Keratinocyte (primary cell): ENCODE data around the gene CLPTM1L.

Experiments used
- EZH2 ChIP-seq: IDR thresholded peaks from one replicate; pipeline ENCODE4 v1.6.1; 2012; ENCODE audit warnings: inconsistent platforms, mild to moderate bottlenecking, low read length, moderate library complexity
- TF ChIP-seq, protein P1 (sequence below), 3 experiments: IDR thresholded peaks in 1 of 3; conservative IDR thresholded peaks in 1 of 3; optimal IDR thresholded peaks in 1 of 3; 2 replicates in 2 of 3; 3 replicates in 1 of 3; pipeline versions ENCODE3 to v1.5.1; 2011; ENCODE audit warnings: low read length in 3 of 3, mild to moderate bottlenecking in 3 of 3, moderate library complexity in 2 of 3, control low read depth in 1 of 3, inconsistent platforms in 1 of 3; ENCODE audit not compliant: insufficient read depth in 2 of 3; ENCODE audit errors: extremely low read depth in 1 of 3

DNA sequence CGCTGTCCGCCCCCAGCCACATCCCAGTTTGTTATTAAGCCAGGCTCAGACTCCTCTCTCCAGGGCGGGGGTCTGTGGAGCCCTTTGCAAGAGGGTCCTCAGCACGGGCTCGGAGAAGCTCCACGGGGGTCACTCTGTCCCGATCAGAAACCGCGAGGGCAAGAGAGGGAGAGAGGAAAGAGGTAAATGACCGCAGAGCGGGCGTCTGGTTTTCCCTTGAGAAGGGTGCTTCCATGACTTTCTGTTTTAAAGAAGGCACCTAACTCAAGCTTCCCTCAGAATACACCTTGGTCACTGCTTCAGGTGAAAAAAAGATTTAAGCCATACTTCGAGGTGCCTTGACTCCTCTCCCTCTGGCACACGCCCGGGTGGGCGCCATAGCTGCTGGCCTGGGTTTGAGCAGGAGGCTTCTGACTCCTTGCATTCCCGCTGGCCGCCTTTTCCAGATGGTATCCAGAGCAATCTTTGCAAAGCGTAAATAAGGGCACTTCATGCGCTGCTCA lies 44.3 kb downstream of the CLPTM1L start:
- TF ChIP-seq, protein P1, sequence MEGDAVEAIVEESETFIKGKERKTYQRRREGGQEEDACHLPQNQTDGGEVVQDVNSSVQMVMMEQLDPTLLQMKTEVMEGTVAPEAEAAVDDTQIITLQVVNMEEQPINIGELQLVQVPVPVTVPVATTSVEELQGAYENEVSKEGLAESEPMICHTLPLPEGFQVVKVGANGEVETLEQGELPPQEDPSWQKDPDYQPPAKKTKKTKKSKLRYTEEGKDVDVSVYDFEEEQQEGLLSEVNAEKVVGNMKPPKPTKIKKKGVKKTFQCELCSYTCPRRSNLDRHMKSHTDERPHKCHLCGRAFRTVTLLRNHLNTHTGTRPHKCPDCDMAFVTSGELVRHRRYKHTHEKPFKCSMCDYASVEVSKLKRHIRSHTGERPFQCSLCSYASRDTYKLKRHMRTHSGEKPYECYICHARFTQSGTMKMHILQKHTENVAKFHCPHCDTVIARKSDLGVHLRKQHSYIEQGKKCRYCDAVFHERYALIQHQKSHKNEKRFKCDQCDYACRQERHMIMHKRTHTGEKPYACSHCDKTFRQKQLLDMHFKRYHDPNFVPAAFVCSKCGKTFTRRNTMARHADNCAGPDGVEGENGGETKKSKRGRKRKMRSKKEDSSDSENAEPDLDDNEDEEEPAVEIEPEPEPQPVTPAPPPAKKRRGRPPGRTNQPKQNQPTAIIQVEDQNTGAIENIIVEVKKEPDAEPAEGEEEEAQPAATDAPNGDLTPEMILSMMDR (optimal IDR thresholded peaks at IDR 0.05 in 1 of 3, IDR thresholded peaks at IDR 0.05 in 1 of 3, conservative IDR thresholded peaks at IDR 0.05 in 1 of 3; ENCODE audit: extremely low read depth in 1 of 3, insufficient read depth in 2 of 3, low read length in 3 of 3) = no peak
- no peak for TF ChIP-seq EZH2
